Measurements from ENCODE around the gene TSPAN7.

The TSPAN7 gene

GRCh38 chrX:38701073-38701472, 139.7 kb downstream of the TSPAN7 start:
- TF ChIP-seq TAF1 (IDR thresholded peaks at IDR 0.05; ENCODE audit: borderline replicate concordance, insufficient read depth, low read length) (no peak), POLR2AphosphoS5 (IDR thresholded peaks at IDR 0.05; ENCODE audit: low read depth, low read length) (no peak), SIN3A (IDR thresholded peaks at IDR 0.05; ENCODE audit: borderline replicate concordance, insufficient read depth, low read length) (no peak), REST (IDR thresholded peaks at IDR 0.05; ENCODE audit: insufficient read depth in 1 of 2, low read depth in 2 of 2, low read length in 2 of 2) (no peak), FOXP2 (optimal IDR thresholded peaks at IDR 0.05; ENCODE audit: borderline replicate concordance, extremely low read depth, extremely low read length, insufficient read depth) (no peak)

GRCh38 chrX:38704146-38704882, 143.0 kb downstream of the TSPAN7 start:
- TF ChIP-seq REST (IDR thresholded peaks at IDR 0.05; ENCODE audit: insufficient read depth in 1 of 2, low read depth in 2 of 2, low read length in 2 of 2) = no peak

- TF ChIP-seq TAF1 (IDR thresholded peaks at IDR 0.05; ENCODE audit: borderline replicate concordance, insufficient read depth, low read length) = no peak
- no peak for TF ChIP-seq REST (IDR thresholded peaks at IDR 0.05; ENCODE audit: insufficient read depth in 1 of 2, low read depth in 2 of 2, low read length in 2 of 2)
- TF ChIP-seq POLR2AphosphoS5 (IDR thresholded peaks at IDR 0.05; ENCODE audit: low read depth, low read length) = no peak
- no peak for TF ChIP-seq FOXP2 (optimal IDR thresholded peaks at IDR 0.05; ENCODE audit: borderline replicate concordance, extremely low read depth, extremely low read length, insufficient read depth)
Observed at GRCh38 chrX:38717871-38718270, 156.5 kb downstream of the TSPAN7 start.

GRCh38 chrX:38718311-38718710, 157.0 kb downstream of the TSPAN7 start:
- TF ChIP-seq REST (IDR thresholded peaks at IDR 0.05; ENCODE audit: insufficient read depth in 1 of 2, low read depth in 2 of 2, low read length in 2 of 2) (no peak), POLR2AphosphoS5 (IDR thresholded peaks at IDR 0.05; ENCODE audit: low read depth, low read length) (no peak), FOXP2 (optimal IDR thresholded peaks at IDR 0.05; ENCODE audit: borderline replicate concordance, extremely low read depth, extremely low read length, insufficient read depth) (no peak), TAF1 (IDR thresholded peaks at IDR 0.05; ENCODE audit: borderline replicate concordance, insufficient read depth, low read length) (no peak)

- TF ChIP-seq SIN3A (IDR thresholded peaks at IDR 0.05; ENCODE audit: borderline replicate concordance, insufficient read depth, low read length) (no peak), REST (IDR thresholded peaks at IDR 0.05; ENCODE audit: insufficient read depth in 1 of 2, low read depth in 2 of 2, low read length in 2 of 2) (no peak), TAF1 (IDR thresholded peaks at IDR 0.05; ENCODE audit: borderline replicate concordance, insufficient read depth, low read length) (no peak), POLR2AphosphoS5 (IDR thresholded peaks at IDR 0.05; ENCODE audit: low read depth, low read length) (no peak), FOXP2 (optimal IDR thresholded peaks at IDR 0.05; ENCODE audit: borderline replicate concordance, extremely low read depth, extremely low read length, insufficient read depth) (no peak)
Observed at GRCh38 chrX:38726612-38727011, 165.3 kb downstream of the TSPAN7 start.

Data from PFSK-1 (cell line).